LNCaP clone FGC (cell line): ENCODE measurements around the gene IRAK2.

ENCODE experiments used
- DNase-seq: peaks from one replicate; pipeline ENCODE4 v3.0.0-alpha.2; 2011; ENCODE audit warnings: low read depth
- H3K4me3 ChIP-seq: 2 replicates; pipeline ENCODE4 v1.5.1; 2011; ENCODE audit warnings: mild to moderate bottlenecking, low read depth, low read length, control low read depth
- TF ChIP-seq, protein P1 (sequence below): IDR thresholded peaks from 2 replicates; pipeline ENCODE4 v1.5.1; 2012; ENCODE audit warnings: mild to moderate bottlenecking; ENCODE audit not compliant: control insufficient read depth, insufficient read depth; ENCODE audit errors: extremely low read depth

IRAK2 gene

DNA sequence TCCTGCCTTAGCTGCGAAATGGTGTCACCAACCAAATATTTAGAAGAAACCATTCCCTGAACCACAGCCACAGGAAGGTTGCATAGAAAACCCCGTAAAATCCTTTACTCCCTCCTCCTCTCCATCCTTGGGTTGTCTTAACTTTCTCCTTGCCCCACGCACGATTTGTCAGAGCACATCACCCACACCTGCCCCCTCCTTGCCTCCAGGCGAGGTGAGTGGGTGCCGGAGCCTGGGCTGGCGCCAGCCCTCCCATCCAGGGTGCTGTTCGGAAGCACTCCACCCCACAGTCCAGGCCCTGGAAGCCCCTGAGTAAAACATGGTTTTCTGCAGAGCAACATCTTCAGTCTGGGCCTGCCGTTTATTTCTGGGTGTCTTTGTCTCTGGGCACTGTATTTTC lies 124.4 kb downstream of the IRAK2 start:
- no peak for DNase-seq
- TF ChIP-seq, protein P1, sequence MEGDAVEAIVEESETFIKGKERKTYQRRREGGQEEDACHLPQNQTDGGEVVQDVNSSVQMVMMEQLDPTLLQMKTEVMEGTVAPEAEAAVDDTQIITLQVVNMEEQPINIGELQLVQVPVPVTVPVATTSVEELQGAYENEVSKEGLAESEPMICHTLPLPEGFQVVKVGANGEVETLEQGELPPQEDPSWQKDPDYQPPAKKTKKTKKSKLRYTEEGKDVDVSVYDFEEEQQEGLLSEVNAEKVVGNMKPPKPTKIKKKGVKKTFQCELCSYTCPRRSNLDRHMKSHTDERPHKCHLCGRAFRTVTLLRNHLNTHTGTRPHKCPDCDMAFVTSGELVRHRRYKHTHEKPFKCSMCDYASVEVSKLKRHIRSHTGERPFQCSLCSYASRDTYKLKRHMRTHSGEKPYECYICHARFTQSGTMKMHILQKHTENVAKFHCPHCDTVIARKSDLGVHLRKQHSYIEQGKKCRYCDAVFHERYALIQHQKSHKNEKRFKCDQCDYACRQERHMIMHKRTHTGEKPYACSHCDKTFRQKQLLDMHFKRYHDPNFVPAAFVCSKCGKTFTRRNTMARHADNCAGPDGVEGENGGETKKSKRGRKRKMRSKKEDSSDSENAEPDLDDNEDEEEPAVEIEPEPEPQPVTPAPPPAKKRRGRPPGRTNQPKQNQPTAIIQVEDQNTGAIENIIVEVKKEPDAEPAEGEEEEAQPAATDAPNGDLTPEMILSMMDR: no peak
- no peak overlapping the region for H3K4me3 ChIP-seq

DNA sequence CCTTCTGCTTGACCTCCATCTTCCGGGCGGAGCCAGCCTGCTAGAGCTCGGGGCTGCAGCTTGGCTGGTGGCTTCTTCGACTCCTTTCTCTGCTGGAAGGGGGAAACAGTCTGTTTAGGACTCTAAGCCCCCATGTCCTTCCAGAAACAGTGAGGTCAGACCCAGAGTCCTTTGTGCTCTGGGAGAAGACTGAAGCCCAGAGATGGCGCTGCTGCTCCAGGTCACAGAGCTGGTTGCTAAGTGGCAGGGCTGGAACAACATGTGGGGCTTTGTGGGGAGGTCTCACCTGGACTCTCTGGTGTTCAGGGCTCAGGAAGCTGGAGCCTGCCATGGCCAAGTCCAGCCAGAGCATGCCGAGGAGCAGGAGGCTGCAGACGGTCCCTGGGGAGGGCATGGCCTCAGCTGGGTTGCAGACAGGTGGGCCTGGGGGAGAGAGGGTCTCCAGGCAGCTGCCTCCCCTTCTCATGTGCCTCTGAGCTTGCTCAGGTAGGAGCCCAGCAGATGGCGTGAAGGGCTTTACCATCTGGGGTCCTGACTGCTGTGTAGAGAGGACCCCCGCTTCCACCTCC lies 125.2 kb downstream of the IRAK2 start:
- TF ChIP-seq, protein P1: no peak
- no peak for DNase-seq
- no peak overlapping the region for H3K4me3 ChIP-seq

DNA sequence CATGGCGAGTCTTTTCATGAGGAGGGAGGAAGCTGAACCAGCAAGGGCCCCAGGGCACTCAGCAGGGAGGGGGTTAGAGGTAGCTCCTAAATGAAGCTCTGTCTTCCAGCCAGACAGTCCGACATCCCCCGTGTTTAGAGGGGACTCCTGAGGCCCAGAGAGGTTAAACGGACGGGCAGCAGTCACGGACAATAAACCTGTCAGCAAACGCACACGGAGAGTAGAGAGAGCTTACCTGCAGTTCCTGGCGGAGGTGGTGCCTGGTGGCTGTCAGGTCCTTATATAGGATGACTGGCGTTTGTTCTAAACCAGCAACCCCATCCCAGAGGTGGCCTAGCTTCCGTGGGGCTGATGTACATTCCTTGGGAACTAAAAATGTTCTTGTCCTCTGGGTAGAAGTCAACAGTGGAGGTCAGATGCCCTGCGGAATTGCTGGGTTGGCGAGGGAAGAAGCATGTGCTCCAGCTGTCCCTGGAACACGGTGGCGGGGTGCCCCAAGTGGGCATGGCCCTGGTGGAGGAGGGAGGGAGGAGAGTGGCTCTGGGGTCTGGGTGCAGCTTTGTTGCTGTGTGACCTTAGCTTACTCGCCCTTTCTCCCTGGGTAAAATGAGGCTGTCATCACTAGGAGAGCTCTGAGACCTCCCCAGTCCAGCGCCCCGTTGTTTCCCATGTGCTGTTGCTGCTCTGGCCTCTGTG lies 125.9 kb downstream of the IRAK2 start:
- H3K4me3 ChIP-seq: no peak overlapping the region
- DNase-seq: no peak
- TF ChIP-seq, protein P1: no peak

DNA sequence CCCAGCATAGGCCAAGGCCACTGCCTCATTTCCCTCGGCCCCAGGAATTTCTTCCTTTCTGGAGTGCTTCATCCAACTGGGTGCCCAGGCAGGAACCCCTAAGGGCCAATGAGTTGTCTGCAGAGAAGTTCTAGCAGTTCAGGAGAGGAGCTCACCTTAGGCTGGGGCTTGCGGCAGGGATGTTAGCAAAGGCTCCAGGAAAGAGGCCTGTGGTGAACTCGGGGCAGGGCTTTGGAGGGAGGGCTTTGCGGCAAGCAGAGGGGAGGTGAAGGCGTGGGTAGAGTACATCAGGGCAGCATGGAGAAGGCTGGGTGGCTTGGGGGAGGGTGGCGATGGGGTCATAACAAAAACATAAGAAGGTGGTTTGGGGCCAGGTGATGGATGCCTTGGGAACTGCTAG lies 126.9 kb downstream of the IRAK2 start:
- H3K4me3 ChIP-seq: no peak overlapping the region
- TF ChIP-seq, protein P1: no peak

DNA sequence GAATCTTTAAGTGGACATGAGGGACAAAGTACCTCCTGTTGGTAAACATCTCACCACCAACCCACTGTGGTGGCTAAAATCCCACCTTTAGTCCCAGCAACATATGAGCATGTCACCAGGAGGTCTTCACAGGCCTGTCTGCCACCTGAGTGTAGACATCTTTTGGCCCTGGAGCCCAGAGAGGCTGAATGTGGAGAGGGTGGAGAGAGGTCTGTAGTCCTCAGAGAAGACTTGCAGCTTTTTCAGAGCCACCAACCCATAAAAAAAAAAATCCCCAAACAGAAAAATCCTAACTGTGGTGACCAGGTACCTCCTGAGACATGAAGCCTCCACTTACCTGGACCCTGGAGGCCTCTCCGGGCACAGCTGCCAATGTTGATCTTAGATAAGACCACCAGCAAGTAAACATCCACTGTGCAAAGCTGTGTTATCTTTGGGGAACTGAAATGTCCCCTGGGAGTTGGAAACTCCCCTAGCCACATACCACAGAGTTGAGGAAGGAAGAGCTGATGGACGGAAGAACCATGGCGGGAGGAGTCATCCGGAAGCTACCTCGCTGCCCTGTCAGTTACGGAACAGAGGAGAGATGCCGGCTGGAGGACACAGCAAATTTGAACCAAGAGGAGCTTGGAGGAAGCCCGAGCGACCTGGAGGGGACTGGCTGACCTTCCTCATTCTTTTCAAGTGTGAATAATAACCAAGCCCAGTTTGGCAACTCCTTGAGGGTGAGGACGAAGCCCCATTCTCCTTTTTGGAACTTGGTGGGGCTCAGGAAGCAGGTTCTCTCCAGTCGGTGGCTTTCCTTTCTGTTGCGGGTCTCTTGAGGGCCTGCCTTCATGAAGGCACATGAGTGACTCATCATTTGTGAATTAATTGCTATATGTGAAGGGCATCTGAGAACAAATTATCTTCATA lies 128.0 kb downstream of the IRAK2 start, which contains the start of gene GHRL:
Gene GHRL, minus strand, starts transcription at position 443 of the 915 bp plus-strand sequence. CDS start 2,767 bp downstream, outside the sequence.
- TF ChIP-seq, protein P1: no peak
- DNase-seq: no peak
- no peak within 1 kb of the TSS for H3K4me3 ChIP-seq

More for the DNA sequence above, 126.9 kb downstream of the IRAK2 start:
- no peak for DNase-seq
